Measurements from ENCODE around the gene ASCL4.

The ASCL4 gene

GRCh38 chr12:107779077-107779831 is 4.8 kb downstream of the ASCL4 start:
- DNase-seq: no peak

GRCh38 chr12:107780298-107780697 is 5.8 kb downstream of the ASCL4 start:
- no peak for DNase-seq

- no peak for DNase-seq
Measured at GRCh38 chr12:107782067-107782466, 7.6 kb downstream of the ASCL4 start.

DNA sequence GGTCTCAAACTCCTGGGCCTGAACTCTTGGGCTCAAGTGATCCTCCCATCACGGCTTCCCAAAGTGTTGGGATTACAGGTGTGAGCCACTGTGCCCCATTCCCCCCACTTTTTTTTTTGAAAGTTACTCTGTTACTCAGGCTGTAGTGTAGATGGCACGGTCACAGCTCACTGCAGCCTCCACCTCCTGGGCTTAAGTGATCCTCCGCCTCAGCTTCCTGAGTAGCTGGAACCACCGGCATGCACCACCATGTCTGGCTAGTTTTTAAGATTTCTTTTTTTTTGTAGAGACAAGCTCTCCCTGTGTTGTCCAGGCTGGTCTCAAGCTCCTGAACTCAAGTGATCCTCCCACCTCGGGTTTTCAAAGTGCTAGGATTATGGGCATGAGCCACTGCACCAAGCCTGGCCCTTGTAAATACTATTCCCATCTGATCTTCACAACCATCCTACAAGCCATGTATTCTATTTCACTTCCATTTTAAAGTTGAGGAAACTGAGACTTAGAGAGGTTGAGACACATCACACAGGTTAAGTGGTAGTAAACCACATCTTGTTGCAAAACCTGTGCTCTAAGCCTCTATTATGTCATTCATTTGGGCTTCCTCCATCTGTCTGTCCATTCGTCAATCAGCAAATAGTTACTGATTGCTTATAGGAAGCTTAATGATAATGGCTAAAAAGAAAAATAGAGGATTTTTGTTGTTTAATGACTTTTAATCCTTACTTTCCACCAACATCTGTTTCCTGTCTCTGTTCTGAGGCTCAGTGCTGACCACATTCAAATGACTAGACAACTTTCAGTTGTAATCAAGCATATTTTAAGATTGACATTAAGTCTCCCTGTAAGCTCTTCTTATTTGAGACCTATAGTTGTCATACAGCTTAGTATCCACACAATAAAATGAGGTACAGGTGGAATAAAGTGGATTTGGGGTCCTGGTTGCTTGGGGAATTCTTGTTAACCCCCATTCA is 9.2 kb downstream of the ASCL4 start:
- DNase-seq: no peak

DNA sequence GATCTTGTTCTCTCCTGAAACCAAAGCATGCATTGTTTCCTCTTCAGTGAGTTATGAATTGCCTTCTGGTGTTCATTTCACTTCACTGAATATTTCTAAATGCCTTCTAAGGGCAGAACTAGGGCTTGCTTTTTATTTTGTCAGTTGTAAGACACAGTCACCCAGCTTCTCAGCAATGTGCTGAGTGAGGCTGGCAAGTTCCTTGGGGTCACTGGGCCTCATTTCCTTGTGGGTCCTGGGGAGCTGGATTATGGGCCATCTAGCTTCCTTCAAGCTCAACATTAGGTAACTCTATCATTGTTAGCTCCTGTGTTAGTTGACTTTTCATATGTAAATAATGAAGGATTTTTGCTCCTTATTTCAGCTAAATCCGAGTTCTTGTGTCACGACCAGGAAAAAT is 13.8 kb downstream of the ASCL4 start:
- DNase-seq: no peak

DNA sequence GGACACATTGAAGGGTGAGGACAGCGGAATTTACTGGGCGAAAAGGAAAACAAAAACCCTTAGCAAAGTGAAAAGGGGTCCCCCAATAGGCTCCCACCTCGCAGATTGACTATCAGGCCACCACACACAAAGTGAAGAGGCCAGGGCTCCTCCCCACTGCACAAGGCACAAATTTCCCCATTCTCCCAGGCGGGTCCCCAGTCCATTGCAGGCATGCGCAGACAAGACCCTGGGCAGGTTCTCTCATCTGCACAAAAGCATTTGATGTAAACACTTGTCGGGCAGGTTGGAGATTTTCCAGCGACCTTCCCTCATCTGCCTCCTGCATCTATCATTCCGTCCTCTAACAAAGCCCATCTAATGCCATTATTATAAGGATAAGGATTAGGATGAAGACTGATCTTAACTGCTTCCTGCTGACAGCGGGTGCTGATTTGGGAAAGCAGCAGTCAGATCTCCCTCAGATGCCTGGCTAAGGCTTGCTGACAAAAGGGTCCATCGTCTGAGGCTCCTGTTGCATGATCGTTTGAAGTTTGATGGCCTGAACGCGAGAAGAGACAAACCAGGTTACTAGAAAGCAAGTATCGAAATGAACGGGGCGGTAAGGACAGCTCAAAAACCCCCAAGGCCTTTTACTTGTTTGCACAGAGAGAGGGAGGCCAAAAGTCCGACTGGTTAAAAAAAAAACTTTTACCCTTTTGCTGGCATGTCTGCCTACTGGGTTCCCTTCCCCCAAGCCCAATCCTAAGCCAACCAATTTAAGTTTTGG is 14.4 kb downstream of the ASCL4 start:
- no peak for DNase-seq

DNA sequence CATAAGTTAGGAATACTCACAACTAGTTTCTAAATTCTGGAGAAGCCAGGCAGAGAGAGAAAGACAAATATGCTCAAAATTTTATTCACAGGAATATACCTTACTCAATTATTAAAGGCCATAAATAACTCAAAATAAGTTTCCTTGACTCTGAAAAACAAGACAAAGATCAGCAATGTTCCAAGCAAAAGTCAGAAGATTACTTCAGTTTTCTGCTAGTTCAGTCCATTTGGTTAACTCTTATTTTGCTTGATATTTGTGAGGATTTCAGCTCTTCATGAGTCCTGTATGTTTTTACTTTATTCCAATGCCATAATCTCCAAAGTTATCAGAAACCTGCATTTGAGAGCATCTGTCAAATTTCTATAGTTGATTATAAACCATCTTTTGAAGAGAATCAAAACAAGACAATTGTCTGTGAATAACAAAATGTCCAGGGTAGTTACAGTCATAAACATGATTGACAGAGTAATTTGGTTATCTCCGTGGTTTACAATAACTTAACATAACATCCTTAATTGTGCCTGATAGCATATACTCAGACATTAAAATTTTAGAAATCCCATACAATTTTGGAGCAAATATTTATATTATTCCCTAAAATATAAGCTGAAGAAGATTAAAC is 17.1 kb downstream of the ASCL4 start:
- no peak for DNase-seq

DNA sequence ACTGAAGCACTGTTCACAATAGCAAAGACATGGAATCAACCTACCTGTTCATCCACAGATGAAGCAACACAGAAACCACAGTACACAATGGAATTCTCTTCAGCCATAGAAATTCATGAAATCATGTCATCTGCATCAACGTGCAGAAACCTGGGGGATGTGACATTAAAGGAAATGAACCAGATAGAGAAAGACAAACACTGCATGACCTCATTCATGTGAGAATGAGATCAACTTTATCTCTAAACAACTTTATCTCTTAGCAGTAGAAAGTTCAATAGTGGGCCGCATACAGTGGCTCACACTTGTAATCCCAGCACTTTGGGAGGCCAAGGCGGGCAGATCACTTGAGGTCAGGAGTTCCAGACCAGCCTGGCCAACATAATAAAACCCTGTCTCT is 19.9 kb downstream of the ASCL4 start:
- no peak for DNase-seq

- DNase-seq: no peak
Measured at GRCh38 chr12:107798580-107798979, 24.1 kb downstream of the ASCL4 start.

GRCh38 chr12:107801150-107801549 is 26.6 kb downstream of the ASCL4 start:
- DNase-seq: no peak

GRCh38 chr12:107803092-107803491 is 28.6 kb downstream of the ASCL4 start:
- no peak for DNase-seq

- DNase-seq: no peak
Measured at GRCh38 chr12:107805488-107806180, 31.1 kb downstream of the ASCL4 start.

GRCh38 chr12:107807471-107808150 is 33.1 kb downstream of the ASCL4 start:
- no peak for DNase-seq

DNA sequence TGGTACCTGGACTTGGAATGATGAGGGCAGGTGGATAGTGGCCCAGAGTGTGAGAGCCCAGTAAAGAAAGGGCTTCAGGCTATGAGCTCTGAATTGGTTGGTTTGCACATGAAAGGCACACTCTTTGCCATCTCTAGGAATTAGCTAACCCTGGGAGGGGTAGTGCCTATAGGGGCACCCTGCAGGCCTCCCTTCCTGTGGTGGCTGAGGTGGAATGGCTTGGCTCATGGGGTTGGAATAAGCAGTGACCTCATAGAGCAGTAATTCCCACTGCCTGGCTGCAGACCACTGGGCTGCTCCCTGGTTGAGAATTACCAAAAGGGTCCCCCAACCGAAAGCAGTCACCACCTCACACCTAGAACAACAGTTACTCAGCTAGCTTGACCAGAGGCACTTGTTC is 42.7 kb downstream of the ASCL4 start:
- DNase-seq: no peak

- DNase-seq: no peak
Measured at GRCh38 chr12:107818984-107819383, 44.5 kb downstream of the ASCL4 start.

- DNase-seq: peak in 1 of 2 experiments; percentile 22
Measured at GRCh38 chr12:107822356-107822755, 47.9 kb downstream of the ASCL4 start.
